Prostate gland (tissue), 2 donors: Measurements from ENCODE around the gene MYRF. TPM values are rescaled to one million over a fixed set of nuclear protein-coding genes. Genes with fewer than 3 reads are reported as not detected.

Source experiments
- DNase-seq: peaks from one replicate; pipeline ENCODE4 v3.0.0-alpha.2; 2019; ENCODE audit warnings: low spot score
- H3K27ac ChIP-seq, 2 donors: fragments of 200-600 bp; sonication (generic); 2 replicates each; pipeline ENCODE4 v1.5.1; 2017 to 2019
- H3K27me3 ChIP-seq: fragments of 200-600 bp; sonication (generic); replicated peaks from 2 replicates; pipeline ENCODE4 v1.5.1; 2019; ENCODE audit not compliant: insufficient read depth
- H3K36me3 ChIP-seq, 2 donors: fragments of 200-600 bp; sonication (generic); 1 replicate in 1 of 2; 2 replicates in 1 of 2; pipeline versions ENCODE4 v1.5.1 to v1.8.1; 2017 to 2019
- H3K4me1 ChIP-seq: fragments of 200-600 bp; sonication (generic); replicated peaks from 2 replicates; pipeline ENCODE4 v1.5.1; 2019
- H3K4me3 ChIP-seq, 2 donors: fragments of 200-600 bp; sonication (generic); 2 replicates each; pipeline ENCODE4 v1.5.1; 2017 to 2019
- H3K9me3 ChIP-seq: fragments of 200-600 bp; sonication (generic); 2 replicates; pipeline ENCODE4 v1.5.1; 2017
- POLR2A ChIP-seq: fragments of 450-650 bp; IDR thresholded peaks from one replicate; pipeline ENCODE4 v1.6.1; 2016; ENCODE audit warnings: antibody characterized with exemption, mild to moderate bottlenecking
- POLR2AphosphoS5 ChIP-seq: sonication (generic); formaldehyde crosslinking; IDR thresholded peaks from one replicate; pipeline ENCODE4 v1.6.1; 2017; ENCODE audit warnings: antibody characterized with exemption
- WGBS: methylation state at CpG from one replicate; pipeline ENCODE4 v1.1.5; 2018; 5-methylcytosine and 5-hydroxymethylcytosine counted together
- intact Hi-C: fragments of 100-400 bp; cut with DNase I; formaldehyde crosslinking; loops from one replicate; pipeline ENCODE4 v1.14.2; 2022
- total RNA-seq, 2 donors: library from RNA; depleted of rRNA; stranded (reverse); fragments of >200 nt; gene quantifications; one replicate each; pipeline ENCODE4 v1.1.0, GENCODE V29; 2016
- TF ChIP-seq, protein P1 (sequence below), 4 experiments: fragments of 200-600 bp in 2 of 4; fragments of 450-650 bp in 2 of 4; sonication (generic) in 2 of 4; IDR thresholded peaks; 1 replicate in 3 of 4; 2 replicates in 1 of 4; pipeline ENCODE4 v1.5.1; 2016 to 2019; ENCODE audit warnings: antibody characterized with exemption in 4 of 4, mild to moderate bottlenecking in 2 of 4, moderate library complexity in 2 of 4

Gene MYRF
- total RNA-seq, 2 donors from 2014 or later = 0.77 to 3.4 TPM

DNA sequence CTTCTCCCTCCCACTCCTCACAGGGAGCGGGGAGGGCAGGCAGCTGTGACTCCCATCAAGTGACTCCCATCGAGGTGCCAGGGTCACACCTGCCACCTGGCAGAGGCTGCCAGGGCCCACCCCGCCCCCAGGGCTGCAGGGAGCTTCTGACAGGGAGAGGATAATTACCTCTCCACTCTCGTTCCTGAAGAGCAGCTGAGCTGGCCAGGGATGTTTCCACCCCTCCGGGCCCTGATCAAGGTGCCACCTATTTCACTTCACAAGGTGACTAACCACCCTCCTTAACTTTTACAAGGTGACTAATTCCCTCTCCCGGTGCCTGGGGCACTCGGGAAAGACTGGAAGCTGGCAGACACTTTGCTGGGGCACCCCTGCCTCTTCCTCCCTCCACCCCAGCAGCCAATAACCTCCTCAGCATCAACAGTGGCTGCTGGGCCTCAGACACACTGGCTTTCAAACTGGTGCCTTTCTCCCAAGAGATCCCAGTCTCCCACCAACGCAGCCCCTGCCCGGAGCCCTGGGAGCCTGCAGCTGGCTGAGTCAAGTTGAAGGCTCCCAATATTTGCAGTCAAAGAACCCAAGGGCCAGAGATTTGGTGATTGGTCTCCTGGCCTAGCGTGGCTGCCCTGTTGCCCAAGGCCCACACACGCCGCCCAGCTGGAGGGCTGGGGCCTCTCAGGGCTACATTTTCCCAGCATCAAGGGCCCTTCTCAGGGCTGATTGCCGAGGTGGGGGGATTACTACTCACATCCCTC lies 22.0 kb upstream of the MYRF start:
- DNase-seq = no peak
- Histone ChIP-seq H3K36me3 (no peaks in the 10 kb centered on the region), H3K27me3 (no peaks in the 10 kb centered on the region), H3K27ac (no peak overlapping the region), H3K9me3 (no peaks in the 10 kb centered on the region), H3K4me3 (no peak overlapping the region), H3K4me1 (no peaks in the 10 kb centered on the region)
- intact Hi-C loops = loop anchor here (5.0 to 10.0 kb wide), 2 partner anchors 33 to 256 kb away; no protein-coding TSS in a partner anchor
- TF ChIP-seq POLR2AphosphoS5 = no peak
- TF ChIP-seq, protein P1, sequence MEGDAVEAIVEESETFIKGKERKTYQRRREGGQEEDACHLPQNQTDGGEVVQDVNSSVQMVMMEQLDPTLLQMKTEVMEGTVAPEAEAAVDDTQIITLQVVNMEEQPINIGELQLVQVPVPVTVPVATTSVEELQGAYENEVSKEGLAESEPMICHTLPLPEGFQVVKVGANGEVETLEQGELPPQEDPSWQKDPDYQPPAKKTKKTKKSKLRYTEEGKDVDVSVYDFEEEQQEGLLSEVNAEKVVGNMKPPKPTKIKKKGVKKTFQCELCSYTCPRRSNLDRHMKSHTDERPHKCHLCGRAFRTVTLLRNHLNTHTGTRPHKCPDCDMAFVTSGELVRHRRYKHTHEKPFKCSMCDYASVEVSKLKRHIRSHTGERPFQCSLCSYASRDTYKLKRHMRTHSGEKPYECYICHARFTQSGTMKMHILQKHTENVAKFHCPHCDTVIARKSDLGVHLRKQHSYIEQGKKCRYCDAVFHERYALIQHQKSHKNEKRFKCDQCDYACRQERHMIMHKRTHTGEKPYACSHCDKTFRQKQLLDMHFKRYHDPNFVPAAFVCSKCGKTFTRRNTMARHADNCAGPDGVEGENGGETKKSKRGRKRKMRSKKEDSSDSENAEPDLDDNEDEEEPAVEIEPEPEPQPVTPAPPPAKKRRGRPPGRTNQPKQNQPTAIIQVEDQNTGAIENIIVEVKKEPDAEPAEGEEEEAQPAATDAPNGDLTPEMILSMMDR (IDR thresholded peaks at IDR 0.05) = no peak
- 59% methylated on average over 13 of the region's 13 CpGs for WGBS

DNA sequence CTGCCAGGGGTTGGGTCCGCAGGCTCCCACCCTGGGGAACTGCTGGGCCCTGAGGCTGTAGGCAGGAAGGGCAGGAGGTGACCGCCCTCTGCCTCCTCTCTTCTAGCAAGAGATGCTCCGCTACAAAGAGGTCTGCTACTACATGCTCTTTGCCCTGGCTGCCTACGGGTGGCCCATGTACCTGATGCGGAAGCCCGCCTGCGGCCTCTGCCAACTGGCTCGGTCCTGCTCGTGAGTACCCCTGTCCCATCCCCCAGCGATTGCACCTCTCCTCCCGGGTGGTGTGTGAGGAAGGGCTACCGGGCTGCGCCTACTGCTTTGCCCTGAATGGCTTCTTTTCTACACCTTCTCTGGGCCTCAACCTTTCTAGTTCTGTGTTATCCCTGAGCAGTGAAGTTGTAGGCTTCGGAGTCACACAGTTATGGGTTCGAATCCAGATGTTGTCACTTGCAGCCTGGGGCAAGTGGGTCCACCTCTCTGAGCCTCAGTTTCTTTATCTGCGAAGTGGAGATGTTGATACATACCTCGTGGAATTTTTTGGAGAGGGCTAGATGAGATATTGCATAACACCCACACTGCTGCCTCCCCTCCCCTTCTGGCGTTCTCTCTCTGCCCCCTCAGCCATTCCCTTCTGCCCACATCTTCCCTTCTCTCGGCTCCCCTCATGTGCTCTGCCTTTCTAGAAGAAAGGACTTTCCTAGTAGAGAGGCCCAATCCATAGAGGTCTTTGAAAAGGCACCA lies 21.1 kb upstream of the MYRF start:
- Histone ChIP-seq H3K27me3 (no peaks in the 10 kb centered on the region), H3K36me3 (peaks cover 0 to 6% of the 10 kb centered on the region in 2 donors), H3K4me3 (no peak overlapping the region), H3K9me3 (no peaks in the 10 kb centered on the region), H3K27ac (no peak overlapping the region), H3K4me1 (no peaks in the 10 kb centered on the region)
- WGBS = 86% methylated on average over 16 of the region's 19 CpGs
- TF ChIP-seq POLR2A = no peak
- TF ChIP-seq, protein P1 (IDR thresholded peaks at IDR 0.05) = no peak
- no peak for TF ChIP-seq POLR2AphosphoS5
- no peak for DNase-seq
- intact Hi-C loops = loop anchor here (5.0 to 10.0 kb wide), 2 partner anchors 34 to 257 kb away; no protein-coding TSS in a partner anchor

DNA sequence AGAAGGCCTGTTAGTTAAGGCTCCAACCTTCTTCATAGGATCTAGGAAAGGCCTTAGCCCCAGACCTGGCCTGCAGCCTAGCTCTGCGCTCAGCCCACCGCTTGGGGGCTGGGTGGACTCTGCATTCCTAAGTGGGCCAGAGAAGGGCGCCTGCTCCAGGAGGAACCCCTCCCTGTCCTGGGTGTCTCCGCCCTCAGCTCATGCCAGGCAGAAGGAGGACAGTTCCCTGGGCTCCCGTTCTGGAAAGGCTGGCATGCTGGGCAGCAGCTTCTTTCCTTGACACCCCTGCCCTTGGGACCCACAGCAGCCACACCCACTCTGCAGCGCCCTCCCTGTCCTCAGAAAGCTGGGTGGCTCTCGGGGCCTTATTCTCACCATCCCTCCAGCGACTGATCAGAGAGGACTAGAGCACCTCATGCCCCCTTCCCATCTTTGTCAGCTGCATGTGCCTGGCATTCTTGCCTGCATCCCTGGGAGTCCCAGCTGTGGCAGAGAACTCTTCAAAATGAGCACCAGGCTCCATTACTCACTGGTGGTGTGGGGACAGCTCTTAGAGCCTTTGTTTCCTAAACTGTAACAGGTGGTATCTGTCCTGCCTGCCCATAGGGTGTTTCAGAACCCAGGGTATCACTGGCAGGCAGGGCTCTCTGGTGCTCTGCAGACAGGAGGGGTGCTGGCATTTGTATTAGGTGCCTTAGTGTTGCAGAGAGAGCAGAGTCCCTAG lies 20.3 kb upstream of the MYRF start:
- no peaks in the 10 kb centered on the region for H3K4me1 ChIP-seq
- WGBS = 76% methylated on average over 8 of the region's 8 CpGs
- H3K27me3 ChIP-seq = no peaks in the 10 kb centered on the region
- H3K9me3 ChIP-seq = no peaks in the 10 kb centered on the region
- no peak for DNase-seq
- peaks cover 0 to 6% of the 10 kb centered on the region in 2 donors for H3K36me3 ChIP-seq
- peak overlapping the region in 1 of 2 donors; percentile 36 for H3K27ac ChIP-seq
- no peak overlapping the region for H3K4me3 ChIP-seq
- no peak for TF ChIP-seq POLR2AphosphoS5
- TF ChIP-seq POLR2A = no peak
- TF ChIP-seq, protein P1 (IDR thresholded peaks at IDR 0.05) = no peak
- intact Hi-C loops = loop anchor here (2.0 to 10.0 kb wide), 3 partner anchors 35 to 257 kb away; partner anchors contain the start of gene DAGLA

DNA sequence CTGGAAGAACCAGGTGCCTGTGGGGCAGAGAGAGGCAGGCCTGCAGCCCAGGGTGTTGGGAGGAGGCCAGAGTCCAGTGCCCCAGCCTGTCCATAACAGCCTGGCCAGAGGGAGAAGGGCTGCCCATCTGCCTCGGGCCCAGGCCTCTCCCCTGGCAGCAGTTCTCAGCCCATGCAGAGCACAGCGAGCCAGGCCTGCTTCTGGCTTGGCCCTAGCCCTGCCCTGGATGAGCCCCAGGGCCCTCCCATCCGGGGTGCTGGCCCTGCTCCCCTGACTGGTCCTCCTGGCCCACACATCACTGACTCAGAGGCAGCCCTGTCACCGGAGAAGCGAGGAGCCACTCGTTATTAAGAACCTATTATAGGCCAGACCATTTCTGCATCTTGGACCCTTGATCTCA lies 19.7 kb upstream of the MYRF start:
- TF ChIP-seq POLR2AphosphoS5 (no peak), POLR2A (no peak)
- TF ChIP-seq, protein P1 (IDR thresholded peaks at IDR 0.05) = no peak
- intact Hi-C loops = loop anchor here (2.0 to 10.0 kb wide), 3 partner anchors 35 to 258 kb away; partner anchors contain the start of gene DAGLA
- Histone ChIP-seq H3K4me3 (no peak overlapping the region), H3K27me3 (no peaks in the 10 kb centered on the region), H3K36me3 (peaks cover 0 to 6% of the 10 kb centered on the region in 2 donors), H3K9me3 (no peaks in the 10 kb centered on the region), H3K27ac (peak overlapping the region in 1 of 2 donors; percentile 36), H3K4me1 (no peaks in the 10 kb centered on the region)
- WGBS = 53% methylated on average over 6 of the region's 6 CpGs
- no peak for DNase-seq
